SJSA1 (cell line): ENCODE measurements around the gene IGFLR1. TPM values are rescaled to one million over a fixed set of nuclear protein-coding genes. Genes with fewer than 3 reads are reported as not detected.

Experiments
- DNase-seq, 2 experiments: peaks; one replicate each; pipeline ENCODE4 v3.0.0-alpha.2; 2015 to 2020; ENCODE audit warnings: low spot score in 2 of 2, low read depth in 1 of 2
- H3K27ac ChIP-seq: fragments of 250-450 bp; sonication (Bioruptor Pico); 2 replicates; pipeline ENCODE4 v1.5.1; 2020; ENCODE audit warnings: mild to moderate bottlenecking, moderate library complexity
- H3K27me3 ChIP-seq: fragments of 250-450 bp; sonication (Bioruptor Pico); replicated peaks from 2 replicates; pipeline ENCODE4 v1.5.1; 2020; ENCODE audit warnings: mild to moderate bottlenecking, moderate library complexity
- H3K36me3 ChIP-seq: fragments of 250-450 bp; sonication (Bioruptor Pico); 2 replicates; pipeline ENCODE4 v1.5.1; 2020; ENCODE audit warnings: mild to moderate bottlenecking
- H3K4me1 ChIP-seq: fragments of 250-450 bp; sonication (Bioruptor Pico); replicated peaks from 2 replicates; pipeline ENCODE4 v1.6.1; 2021; ENCODE audit warnings: mild to moderate bottlenecking
- H3K4me3 ChIP-seq: fragments of 250-450 bp; sonication (Bioruptor Pico); 2 replicates; pipeline ENCODE4 v1.5.1; 2020; ENCODE audit warnings: mild to moderate bottlenecking
- H3K9me3 ChIP-seq: fragments of 250-450 bp; sonication (Bioruptor Pico); replicated peaks from 2 replicates; pipeline ENCODE4 v1.5.1; 2020; ENCODE audit warnings: mild to moderate bottlenecking
- total RNA-seq: library from RNA; depleted of rRNA; stranded (reverse); fragments of >200 nt; shearing (Covaris generic); gene quantifications from 2 replicates; pipeline ENCODE4 v1.2.3, GENCODE V29; 2014

IGFLR1 gene
- total RNA-seq, 1 experiment from 2014 or later, result 3.7 TPM

GRCh38 chr19:35744430-35745327, 2.4 kb upstream of the IGFLR1 start:
- H3K27ac ChIP-seq, result peak overlapping the region; percentile 95
- H3K36me3 ChIP-seq, result no peaks in the 10 kb centered on the region
- H3K9me3 ChIP-seq, result no peaks in the 10 kb centered on the region
- peaks cover 22% of the 10 kb centered on the region for H3K4me1 ChIP-seq
- peak overlapping the region; percentile 54 for H3K4me3 ChIP-seq
- peak; percentile 93 to 97 for DNase-seq
- H3K27me3 ChIP-seq, result no peaks in the 10 kb centered on the region

GRCh38 chr19:35743640-35744429, 1.6 kb upstream of the IGFLR1 start:
- H3K9me3 ChIP-seq, result no peaks in the 10 kb centered on the region
- H3K4me1 ChIP-seq, result peaks cover 19% of the 10 kb centered on the region
- H3K4me3 ChIP-seq, result no peak overlapping the region
- peaks cover 4% of the 10 kb centered on the region for H3K36me3 ChIP-seq
- H3K27me3 ChIP-seq, result no peaks in the 10 kb centered on the region
- DNase-seq, result no peak
- no peak overlapping the region for H3K27ac ChIP-seq

DNA sequence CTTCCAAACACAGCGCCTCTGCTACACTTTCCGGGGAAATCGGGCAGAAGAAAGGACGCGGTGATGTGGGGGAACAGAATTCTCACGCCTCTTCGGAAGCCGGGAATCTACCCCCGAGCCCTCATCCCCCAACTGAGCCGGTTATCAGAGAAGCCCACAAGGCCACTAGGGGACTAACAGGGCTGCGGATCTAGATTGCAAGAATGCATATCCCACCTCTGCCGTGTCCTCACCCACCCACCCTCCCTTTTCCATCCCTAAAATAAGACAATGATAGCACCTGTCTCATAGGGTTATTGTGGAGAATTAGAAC, 1.1 kb downstream of the IGFLR1 start:
- DNase-seq, result no peak
- peak overlapping the region; percentile 47 for H3K4me3 ChIP-seq
- no peaks in the 10 kb centered on the region for H3K9me3 ChIP-seq
- H3K27me3 ChIP-seq, result no peaks in the 10 kb centered on the region
- H3K36me3 ChIP-seq, result peaks cover 31% of the 10 kb centered on the region
- no peak overlapping the region for H3K27ac ChIP-seq
- H3K4me1 ChIP-seq, result peaks cover 13% of the 10 kb centered on the region

DNA sequence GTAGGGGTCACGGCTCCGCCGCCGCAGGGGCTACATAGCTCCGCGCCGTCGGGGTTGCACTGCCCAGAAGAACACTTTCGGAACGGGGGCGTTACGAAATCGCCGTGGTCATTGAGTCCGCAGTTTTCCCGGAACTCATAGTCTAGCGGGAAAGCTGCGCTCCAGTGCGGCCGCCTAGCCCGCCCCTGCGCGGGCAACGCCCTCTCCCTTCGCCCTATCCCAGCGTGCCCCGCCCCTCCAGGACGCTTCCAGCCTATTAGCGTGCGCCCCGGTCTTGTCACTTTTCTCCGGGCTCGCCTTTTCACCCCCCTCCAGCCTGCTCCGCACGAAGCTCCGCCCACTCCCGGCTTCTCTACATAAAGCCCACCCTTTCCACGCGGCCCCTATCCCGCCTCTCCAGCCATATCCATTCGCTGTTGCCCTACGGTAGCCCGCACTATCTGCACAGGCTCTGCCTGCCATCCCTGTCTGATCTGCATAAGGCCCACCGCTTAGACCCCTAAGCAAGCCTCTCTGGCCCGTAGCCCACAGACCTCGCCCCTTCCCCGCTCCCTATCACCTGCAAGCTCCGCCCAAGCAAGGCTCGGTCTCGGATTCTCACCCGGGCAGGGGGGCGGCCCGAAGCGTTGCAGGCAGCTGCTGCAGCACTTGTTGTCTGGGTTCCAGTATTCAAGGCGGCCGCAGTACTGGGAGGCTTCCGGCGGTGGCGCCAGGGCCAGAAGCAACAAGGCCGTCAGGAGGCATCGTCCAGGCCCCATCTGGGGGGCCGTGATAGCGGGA, 1.6 kb downstream of the IGFLR1 start:
- no peaks in the 10 kb centered on the region for H3K9me3 ChIP-seq
- peak overlapping the region; percentile 47 for H3K4me3 ChIP-seq
- no peak overlapping the region for H3K27ac ChIP-seq
- peak; percentile 93 to 98 for DNase-seq
- no peaks in the 10 kb centered on the region for H3K27me3 ChIP-seq
- peaks cover 11% of the 10 kb centered on the region for H3K4me1 ChIP-seq
- peaks cover 36% of the 10 kb centered on the region for H3K36me3 ChIP-seq

DNA sequence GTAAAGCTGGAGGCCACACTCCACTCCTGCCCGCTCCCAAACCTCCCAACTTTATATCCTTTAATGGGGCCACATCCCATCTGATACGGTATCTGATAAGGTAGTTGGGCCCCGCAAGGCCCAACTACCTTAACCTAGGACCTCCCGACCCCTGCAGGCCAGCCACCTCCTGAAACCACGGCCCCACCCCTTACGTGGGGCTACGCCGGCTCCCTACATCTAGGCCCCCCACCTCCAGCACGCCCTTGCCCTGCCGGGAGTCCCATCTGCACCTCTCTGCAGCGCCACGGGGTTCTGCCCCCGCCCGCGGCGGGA, 2.2 kb downstream of the IGFLR1 start:
- DNase-seq, result no peak
- Histone ChIP-seq H3K4me3 (peak overlapping the region; percentile 47), H3K9me3 (no peaks in the 10 kb centered on the region), H3K27me3 (no peaks in the 10 kb centered on the region), H3K36me3 (peaks cover 42% of the 10 kb centered on the region), H3K4me1 (peaks cover 11% of the 10 kb centered on the region), H3K27ac (no peak overlapping the region)

DNA sequence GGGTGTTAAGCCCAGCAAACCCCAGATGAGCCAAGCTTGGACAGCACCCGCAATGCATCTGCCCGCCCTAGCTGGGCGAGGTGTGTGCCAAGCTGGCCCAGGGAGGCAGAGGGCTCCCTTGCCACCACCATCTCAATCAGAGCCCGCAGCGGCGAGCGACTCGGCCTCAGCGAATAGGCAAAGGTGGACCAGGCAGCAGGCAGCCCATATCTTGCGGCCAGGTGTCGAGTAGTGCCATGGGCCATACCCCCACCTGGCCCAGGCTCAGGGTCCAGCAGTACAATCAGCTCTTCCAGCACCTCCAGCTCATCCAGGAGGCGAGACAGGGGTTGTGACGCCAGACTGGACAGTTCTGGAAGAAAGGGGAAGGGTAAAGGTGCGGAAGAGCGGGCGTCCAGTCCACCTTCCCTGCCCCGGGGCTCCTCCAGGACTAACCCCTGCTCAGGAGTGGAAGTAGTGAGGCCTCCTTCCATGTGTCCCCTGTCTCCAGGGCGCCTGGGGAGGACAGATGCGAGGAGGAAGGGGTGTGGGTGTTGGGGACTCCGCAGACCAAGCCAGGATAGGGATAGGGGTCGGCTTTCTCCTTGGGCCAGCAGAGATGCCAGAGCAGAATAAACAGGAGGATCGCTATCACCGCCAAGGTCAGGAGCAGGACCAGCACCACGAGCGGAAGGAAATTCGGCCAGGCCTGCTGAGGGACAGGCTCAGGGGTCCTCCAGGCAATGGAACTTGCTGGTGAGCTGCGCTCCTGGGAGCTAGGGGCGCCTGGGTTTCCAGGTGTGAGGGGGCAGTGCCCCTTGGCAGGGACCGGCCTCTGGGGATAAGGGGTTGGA, 2.8 kb downstream of the IGFLR1 start:
- Histone ChIP-seq H3K4me1 (peaks cover 11% of the 10 kb centered on the region), H3K36me3 (peaks cover 47% of the 10 kb centered on the region), H3K27ac (no peak overlapping the region), H3K9me3 (no peaks in the 10 kb centered on the region), H3K27me3 (no peaks in the 10 kb centered on the region), H3K4me3 (peak overlapping the region; percentile 47)
- peak in 1 of 2 experiments; percentile 16 for DNase-seq

GRCh38 chr19:35738887-35739229, 3.4 kb downstream of the IGFLR1 start:
- no peaks in the 10 kb centered on the region for H3K27me3 ChIP-seq
- H3K4me3 ChIP-seq, result no peak overlapping the region
- H3K36me3 ChIP-seq, result peaks cover 54% of the 10 kb centered on the region
- no peaks in the 10 kb centered on the region for H3K9me3 ChIP-seq
- peaks cover 11% of the 10 kb centered on the region for H3K4me1 ChIP-seq
- H3K27ac ChIP-seq, result no peak overlapping the region
- no peak for DNase-seq

DNA sequence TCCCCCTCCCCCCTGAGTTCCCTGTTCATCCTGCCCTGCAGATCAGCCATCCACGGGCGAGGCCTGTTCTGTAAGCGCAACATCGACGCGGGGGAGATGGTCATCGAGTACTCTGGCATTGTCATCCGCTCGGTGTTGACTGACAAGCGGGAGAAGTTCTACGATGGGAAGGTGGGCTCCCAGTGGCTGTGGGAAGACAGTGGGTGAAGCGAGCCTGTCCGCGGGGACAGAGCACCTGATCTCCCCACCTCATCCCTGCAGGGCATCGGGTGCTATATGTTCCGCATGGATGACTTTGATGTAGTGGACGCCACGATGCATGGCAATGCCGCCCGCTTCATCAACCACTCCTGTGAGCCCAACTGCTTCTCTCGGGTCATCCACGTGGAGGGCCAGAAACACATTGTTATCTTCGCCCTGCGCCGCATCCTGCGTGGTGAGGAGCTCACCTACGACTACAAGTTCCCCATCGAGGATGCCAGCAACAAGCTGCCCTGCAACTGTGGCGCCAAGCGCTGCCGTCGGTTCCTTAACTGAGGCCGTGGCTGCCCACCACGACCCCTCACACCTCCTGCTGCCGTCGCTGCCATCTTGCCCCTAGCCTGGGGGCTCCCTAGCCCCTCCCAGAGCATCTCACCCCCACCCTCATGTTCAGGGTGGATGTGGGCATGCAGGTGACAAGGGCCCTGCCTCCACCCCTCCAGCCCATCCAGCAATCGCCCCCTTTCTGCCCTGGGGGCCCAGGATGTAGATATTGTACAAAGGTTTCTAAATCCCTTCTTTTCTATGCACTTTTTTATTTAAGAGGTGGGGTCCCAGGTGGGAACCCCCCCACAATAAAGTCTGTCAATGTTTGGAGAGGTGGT, 4.0 kb downstream of the IGFLR1 start:
- H3K4me3 ChIP-seq, result no peak overlapping the region
- H3K36me3 ChIP-seq, result peaks cover 59% of the 10 kb centered on the region
- peaks cover 11% of the 10 kb centered on the region for H3K4me1 ChIP-seq
- H3K27me3 ChIP-seq, result no peaks in the 10 kb centered on the region
- H3K9me3 ChIP-seq, result no peaks in the 10 kb centered on the region
- no peak overlapping the region for H3K27ac ChIP-seq
- no peak for DNase-seq

DNA sequence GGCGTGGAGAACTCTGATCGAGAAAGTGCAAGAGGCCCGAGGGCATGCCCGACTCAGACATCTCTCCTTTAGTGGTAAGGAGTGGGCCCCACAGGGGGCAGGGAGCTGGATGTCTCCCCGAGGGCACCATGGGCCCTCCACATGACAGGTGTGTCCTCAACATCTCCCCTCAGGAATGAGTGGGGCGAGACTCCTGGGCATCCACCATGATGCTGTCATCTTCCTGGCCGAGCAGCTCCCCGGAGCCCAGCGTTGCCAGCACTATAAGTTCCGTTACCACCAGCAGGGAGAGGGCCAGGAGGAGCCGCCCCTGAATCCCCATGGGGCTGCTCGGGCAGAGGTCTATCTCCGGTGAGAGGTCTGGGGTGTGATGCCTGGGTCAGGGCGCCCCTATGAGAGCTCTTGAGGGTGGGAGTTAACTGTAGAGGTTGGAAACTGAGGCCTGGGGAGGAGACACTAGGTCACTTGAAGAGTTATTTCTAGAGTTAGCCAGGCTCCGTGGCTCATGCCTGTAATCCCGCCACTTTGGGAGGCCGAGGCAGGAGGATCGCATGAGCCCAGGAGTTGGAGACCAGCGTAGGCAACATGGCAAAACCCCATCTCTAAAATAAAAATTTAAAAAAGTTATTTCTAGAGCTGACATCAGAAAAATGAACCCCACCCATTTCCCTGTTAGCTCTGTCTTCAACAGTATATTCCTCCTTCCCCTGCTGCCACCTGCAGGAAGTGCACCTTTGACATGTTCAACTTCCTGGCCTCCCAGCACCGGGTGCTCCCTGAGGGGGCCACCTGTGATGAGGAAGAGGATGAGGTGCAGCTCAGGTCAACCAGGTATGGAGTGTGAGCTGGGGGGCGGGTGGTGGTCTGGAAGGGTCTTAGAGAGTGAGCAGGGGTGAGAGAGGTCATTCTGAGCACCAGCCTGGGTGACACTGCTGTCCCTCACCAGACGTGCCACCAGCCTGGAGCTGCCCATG, 5.1 kb downstream of the IGFLR1 start:
- no peaks in the 10 kb centered on the region for H3K9me3 ChIP-seq
- no peak overlapping the region for H3K27ac ChIP-seq
- H3K4me3 ChIP-seq, result no peak overlapping the region
- no peak for DNase-seq
- H3K36me3 ChIP-seq, result peaks cover 67% of the 10 kb centered on the region
- peaks cover 11% of the 10 kb centered on the region for H3K4me1 ChIP-seq
- no peaks in the 10 kb centered on the region for H3K27me3 ChIP-seq

- no peak overlapping the region for H3K27ac ChIP-seq
- H3K27me3 ChIP-seq, result no peaks in the 10 kb centered on the region
- H3K4me1 ChIP-seq, result peaks cover 2% of the 10 kb centered on the region
- no peak overlapping the region for H3K4me3 ChIP-seq
- H3K9me3 ChIP-seq, result no peaks in the 10 kb centered on the region
- H3K36me3 ChIP-seq, result peaks cover 90% of the 10 kb centered on the region
- no peak for DNase-seq
These were observed 7.4 kb downstream of the IGFLR1 start for GRCh38 chr19:35734889-35735288.

DNA sequence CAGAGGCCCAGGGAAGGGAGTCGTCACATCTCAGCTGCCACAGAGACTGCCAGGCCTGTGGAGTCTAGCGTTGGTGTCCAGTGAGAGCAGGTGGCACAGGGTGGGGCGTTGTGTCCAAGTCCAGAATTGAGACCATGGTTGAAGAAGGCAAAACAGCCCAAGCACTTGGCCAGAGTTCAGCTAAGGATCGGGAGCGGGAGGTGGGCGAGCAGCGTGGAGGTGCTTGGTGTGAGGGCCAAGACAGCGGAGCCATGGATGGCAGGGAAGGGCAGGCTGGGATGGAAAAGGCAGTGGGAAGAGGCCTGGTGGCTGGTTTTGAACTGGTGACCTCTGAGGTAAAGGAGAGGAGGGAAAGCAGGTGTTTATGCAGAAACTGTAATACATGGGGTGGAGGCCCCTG, 8.0 kb downstream of the IGFLR1 start:
- no peak for DNase-seq
- Histone ChIP-seq H3K4me1 (no peaks in the 10 kb centered on the region; the same call in 1 of the 2 replicates), H3K36me3 (peaks cover 96% of the 10 kb centered on the region), H3K27me3 (no peaks in the 10 kb centered on the region), H3K4me3 (no peak overlapping the region), H3K27ac (no peak overlapping the region), H3K9me3 (no peaks in the 10 kb centered on the region)
